ENCODE measurements around the gene PRR30. TPM values are rescaled to one million over a fixed set of nuclear protein-coding genes. Genes with fewer than 3 reads are reported as not detected.

PRR30 gene
- total RNA-seq, 3 donors from 2014 or later: not detected

- Histone ChIP-seq H3K27me3 (no peaks in the 10 kb centered on the region), H3K9me3 (no peaks in the 10 kb centered on the region), H3K4me3 (no peak overlapping the region), H3K4me1 (peaks cover 0 to 4% of the 10 kb centered on the region in 2 donors), H3K27ac (no peak overlapping the region), H3K36me3 (no peaks in the 10 kb centered on the region)
- intact Hi-C loops (cut with DNase I; ENCODE audit: low total_unique reads): loop anchor here (10.0 kb wide), 1 partner anchor 213 kb away; the partner anchor contains the start of gene UCN
- no peak for DNase-seq (ENCODE audit: low spot score in 2 of 2)
- TF ChIP-seq, protein P1, sequence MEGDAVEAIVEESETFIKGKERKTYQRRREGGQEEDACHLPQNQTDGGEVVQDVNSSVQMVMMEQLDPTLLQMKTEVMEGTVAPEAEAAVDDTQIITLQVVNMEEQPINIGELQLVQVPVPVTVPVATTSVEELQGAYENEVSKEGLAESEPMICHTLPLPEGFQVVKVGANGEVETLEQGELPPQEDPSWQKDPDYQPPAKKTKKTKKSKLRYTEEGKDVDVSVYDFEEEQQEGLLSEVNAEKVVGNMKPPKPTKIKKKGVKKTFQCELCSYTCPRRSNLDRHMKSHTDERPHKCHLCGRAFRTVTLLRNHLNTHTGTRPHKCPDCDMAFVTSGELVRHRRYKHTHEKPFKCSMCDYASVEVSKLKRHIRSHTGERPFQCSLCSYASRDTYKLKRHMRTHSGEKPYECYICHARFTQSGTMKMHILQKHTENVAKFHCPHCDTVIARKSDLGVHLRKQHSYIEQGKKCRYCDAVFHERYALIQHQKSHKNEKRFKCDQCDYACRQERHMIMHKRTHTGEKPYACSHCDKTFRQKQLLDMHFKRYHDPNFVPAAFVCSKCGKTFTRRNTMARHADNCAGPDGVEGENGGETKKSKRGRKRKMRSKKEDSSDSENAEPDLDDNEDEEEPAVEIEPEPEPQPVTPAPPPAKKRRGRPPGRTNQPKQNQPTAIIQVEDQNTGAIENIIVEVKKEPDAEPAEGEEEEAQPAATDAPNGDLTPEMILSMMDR (IDR thresholded peaks at IDR 0.05): no peak
- no peak for TF ChIP-seq POLR2AphosphoS5 (IDR thresholded peaks at IDR 0.05)
- TF ChIP-seq POLR2A (IDR thresholded peaks at IDR 0.05): no peak
Observed at GRCh38 chr2:27091746-27092695, 47.2 kb downstream of the PRR30 start.

DNA sequence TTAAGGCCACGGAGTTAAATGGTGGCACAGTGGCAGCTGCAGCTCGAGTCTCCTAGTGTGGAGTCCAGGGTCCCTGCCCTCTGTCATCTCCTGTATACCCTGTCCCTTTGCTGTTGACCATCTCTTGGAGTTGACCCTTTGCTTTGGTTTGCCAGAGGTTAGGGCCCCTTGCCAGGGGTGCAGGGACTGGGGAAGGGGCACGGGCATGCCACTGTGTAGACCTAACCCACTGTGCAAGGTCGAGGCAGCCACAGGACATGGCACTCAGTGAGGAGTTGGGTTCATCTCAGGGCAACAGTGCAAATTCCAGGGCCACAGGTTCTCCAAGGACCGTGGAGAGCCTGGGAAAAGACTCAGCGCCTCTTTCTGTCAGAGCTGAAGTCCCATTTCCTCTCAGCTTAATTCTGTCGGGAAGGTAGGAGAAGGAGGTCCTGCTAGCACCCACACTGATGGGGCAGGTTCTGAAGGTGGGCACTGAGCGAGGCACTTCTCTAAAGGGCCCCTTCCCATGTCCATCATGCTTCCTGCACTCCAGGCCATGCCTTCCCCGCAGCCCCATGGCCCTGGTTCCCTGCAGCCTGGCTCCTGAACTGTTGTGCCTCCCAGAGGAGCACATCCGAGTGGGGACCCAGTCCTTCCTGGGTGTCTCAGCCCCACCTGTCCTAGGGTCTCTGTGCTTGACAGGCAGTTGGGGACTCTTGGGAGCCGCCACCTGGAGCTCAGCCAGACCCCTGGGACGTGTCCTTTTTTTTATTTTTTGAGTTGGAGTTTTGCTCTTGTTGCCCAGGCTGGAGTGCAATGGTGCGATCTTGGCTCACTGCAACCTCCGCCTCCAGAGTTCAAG, 49.9 kb downstream of the PRR30 start:
- Histone ChIP-seq H3K27me3 (no peaks in the 10 kb centered on the region), H3K36me3 (no peaks in the 10 kb centered on the region), H3K4me3 (no peak overlapping the region), H3K27ac (no peak overlapping the region), H3K4me1 (peaks cover 0 to 7% of the 10 kb centered on the region in 2 donors), H3K9me3 (no peaks in the 10 kb centered on the region)
- TF ChIP-seq POLR2A (IDR thresholded peaks at IDR 0.05) (no peak), POLR2AphosphoS5 (IDR thresholded peaks at IDR 0.05) (no peak)
- TF ChIP-seq, protein P1 (IDR thresholded peaks at IDR 0.05): no peak
- no peak for DNase-seq (ENCODE audit: low spot score in 2 of 2)
- intact Hi-C loops (cut with DNase I; ENCODE audit: low total_unique reads): no loop called here

DNA sequence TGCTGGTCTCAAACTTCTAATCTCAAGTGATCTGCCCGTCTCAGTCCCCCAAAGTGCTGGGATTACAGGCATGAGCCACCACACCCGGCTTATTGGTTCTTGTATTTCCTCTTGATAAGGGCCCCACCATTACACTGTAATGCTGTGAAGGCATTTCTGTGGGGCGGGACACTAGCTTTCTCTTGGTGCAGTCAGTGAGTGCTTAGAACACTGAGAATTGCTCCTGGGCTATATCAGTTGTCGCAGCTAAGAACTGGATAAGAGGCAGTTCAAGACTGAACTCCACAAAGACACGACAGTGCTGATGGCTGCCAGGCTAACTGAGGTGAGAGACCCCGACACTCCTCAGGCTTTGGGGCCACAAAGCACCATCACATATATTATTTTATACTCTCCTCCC, 50.6 kb downstream of the PRR30 start:
- H3K27ac ChIP-seq: no peak overlapping the region
- no peak for DNase-seq (ENCODE audit: low spot score in 2 of 2)
- no peaks in the 10 kb centered on the region for H3K9me3 ChIP-seq
- H3K27me3 ChIP-seq: no peaks in the 10 kb centered on the region
- H3K36me3 ChIP-seq: no peaks in the 10 kb centered on the region
- H3K4me1 ChIP-seq: peaks cover 0 to 7% of the 10 kb centered on the region in 2 donors
- TF ChIP-seq POLR2A (IDR thresholded peaks at IDR 0.05): no peak
- TF ChIP-seq POLR2AphosphoS5 (IDR thresholded peaks at IDR 0.05): no peak
- TF ChIP-seq, protein P1 (IDR thresholded peaks at IDR 0.05): no peak
- H3K4me3 ChIP-seq: no peak overlapping the region
- intact Hi-C loops (cut with DNase I; ENCODE audit: low total_unique reads): no loop called here

DNA sequence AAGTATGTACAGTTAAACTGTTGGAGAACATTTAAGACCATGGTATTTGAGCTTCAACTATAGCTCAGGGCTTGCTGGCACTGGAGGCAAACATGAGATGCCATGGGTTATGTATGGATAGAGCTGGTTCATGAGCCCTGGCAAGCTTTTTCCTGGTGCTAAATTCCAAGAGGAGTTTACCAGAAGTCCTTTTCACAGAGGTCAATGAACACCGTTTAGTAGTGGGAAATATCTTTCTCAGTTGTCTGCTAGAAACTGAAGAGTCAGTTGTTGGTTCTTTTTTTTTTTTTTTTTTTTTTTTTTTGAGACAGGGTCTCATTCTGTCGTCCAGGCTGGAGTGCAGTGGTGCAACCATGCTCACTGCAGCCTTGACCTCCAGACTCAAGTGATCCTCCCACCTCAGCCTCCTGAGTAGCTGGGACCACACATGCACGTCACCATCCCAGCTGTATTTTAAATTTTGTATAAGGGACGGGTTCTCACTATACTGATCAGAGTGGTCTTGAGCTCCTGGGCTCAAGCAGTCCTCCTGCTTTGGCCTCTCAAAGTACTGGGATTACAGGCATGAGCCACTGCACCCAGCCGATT, 51.3 kb downstream of the PRR30 start:
- intact Hi-C loops (cut with DNase I; ENCODE audit: low total_unique reads): no loop called here
- Histone ChIP-seq H3K27me3 (no peaks in the 10 kb centered on the region), H3K4me3 (no peak overlapping the region)

More for the DNA sequence above, 51.3 kb downstream of the PRR30 start:
- DNase-seq (ENCODE audit: low spot score in 2 of 2): no peak
- TF ChIP-seq POLR2AphosphoS5 (IDR thresholded peaks at IDR 0.05): no peak
- TF ChIP-seq, protein P1 (IDR thresholded peaks at IDR 0.05): no peak
- no peak for TF ChIP-seq POLR2A (IDR thresholded peaks at IDR 0.05)
- no peak overlapping the region for H3K27ac ChIP-seq
- peaks cover 0 to 7% of the 10 kb centered on the region in 2 donors for H3K4me1 ChIP-seq
- H3K9me3 ChIP-seq: no peaks in the 10 kb centered on the region
- no peaks in the 10 kb centered on the region for H3K36me3 ChIP-seq

Other genes starting within 250 kb of the PRR30 start
- 10 to 100 TPM; 10.6 to 21.3 (median 19.9) TPM for gene MAPRE3, start 168.8 kb downstream of the PRR30 start, total RNA-seq
- 10 to 100 TPM; 41.1 to 56.0 (median 47.3) TPM for gene TMEM214, start 106.4 kb downstream of the PRR30 start, total RNA-seq
- gene AGBL5, start 87.7 kb downstream of the PRR30 start, total RNA-seq: 10 to 100 TPM; 12.5 to 21.5 (median 16.1) TPM
- 100 to 1,000 TPM; 271 to 309 (median 281) TPM for gene OST4, start 67.8 kb downstream of the PRR30 start, total RNA-seq
- gene EMILIN1, start 60.8 kb downstream of the PRR30 start, total RNA-seq: 10 to 100 TPM; 25.6 to 94.7 (median 26.9) TPM
- gene KHK, start 52.6 kb downstream of the PRR30 start, total RNA-seq: 1 to 10 TPM; 2.2 to 4.1 (median 3.6) TPM
- gene CGREF1, start 20.3 kb downstream of the PRR30 start, total RNA-seq: 10 to 100 TPM in 1 of 3 donors, 1 to 10 TPM in 2; 3.2 to 16.4 (median 3.4) TPM
- gene ABHD1, start 15.6 kb downstream of the PRR30 start, total RNA-seq: under 1 TPM in 2 of 3 donors, not detected in 1; 0.29 to 0.80 TPM
- 100 to 1,000 TPM in 1 of 3 donors, 10 to 100 TPM in 2; 51.5 to 113 (median 69.4) TPM for gene PREB, start 4.8 kb downstream of the PRR30 start, total RNA-seq
- gene TCF23, start 9.6 kb upstream of the PRR30 start, total RNA-seq: not detected
- 100 to 1,000 TPM; 146 to 243 (median 177) TPM for gene ATRAID, start 72.6 kb upstream of the PRR30 start, total RNA-seq
- 10 to 100 TPM; 43.4 to 86.2 (median 84.9) TPM for gene SLC5A6, start 72.9 kb upstream of the PRR30 start, total RNA-seq
- 10 to 100 TPM; 15.5 to 33.4 (median 17.3) TPM for gene CAD, start 78.0 kb upstream of the PRR30 start, total RNA-seq
- under 1 TPM in 1 of 3 donors, not detected in 2; 0.33 TPM for gene SLC30A3, start 123.6 kb upstream of the PRR30 start, total RNA-seq
- gene DNAJC5G, start 136.0 kb upstream of the PRR30 start, total RNA-seq: not detected
- under 1 TPM in 2 of 3 donors, not detected in 1; 0.15 to 0.66 TPM for gene TRIM54, start 143.0 kb upstream of the PRR30 start, total RNA-seq
- 1 to 10 TPM in 2 of 3 donors, under 1 TPM in 1; 0.80 to 8.8 (median 4.6) TPM for gene UCN, start 169.0 kb upstream of the PRR30 start, total RNA-seq
- gene MPV17, start 183.7 kb upstream of the PRR30 start, total RNA-seq: 10 to 100 TPM; 72.8 to 95.1 (median 79.4) TPM
- gene GTF3C2, start 217.4 kb upstream of the PRR30 start, total RNA-seq: 10 to 100 TPM; 32.6 to 63.5 (median 55.7) TPM
- gene EIF2B4, start 230.9 kb upstream of the PRR30 start, total RNA-seq: 10 to 100 TPM; 38.1 to 48.9 (median 47.9) TPM
- gene SNX17, start 231.2 kb upstream of the PRR30 start, total RNA-seq: 100 to 1,000 TPM; 109 to 121 (median 116) TPM
- gene ZNF513, start 241.3 kb upstream of the PRR30 start, total RNA-seq: 10 to 100 TPM in 2 of 3 donors, 1 to 10 TPM in 1; 5.9 to 22.5 (median 15.7) TPM